Ishikawa (cell line): ENCODE data around the gene HS3ST2.

Experiments
- CEBPB ChIP-seq: IDR thresholded peaks from 2 replicates; pipeline ENCODE4 v1.6.1; 2012
- CREB1 ChIP-seq: IDR thresholded peaks from 2 replicates; pipeline ENCODE4 v1.6.1; 2012; ENCODE audit warnings: low read depth
- EP300 ChIP-seq: IDR thresholded peaks from 2 replicates; pipeline ENCODE4 v1.6.1; 2012; ENCODE audit warnings: borderline replicate concordance
- FOXM1 ChIP-seq: IDR thresholded peaks from 2 replicates; pipeline ENCODE4 v1.6.1; 2012; ENCODE audit warnings: low read depth, borderline replicate concordance
- MAX ChIP-seq: IDR thresholded peaks from 2 replicates; pipeline ENCODE4 v1.6.1; 2012
- RAD21 ChIP-seq: IDR thresholded peaks from 2 replicates; pipeline ENCODE4 v1.6.1; 2012; ENCODE audit warnings: low read depth
- TAF1 ChIP-seq: IDR thresholded peaks from 2 replicates; pipeline ENCODE4 v1.6.1; 2012; ENCODE audit warnings: low read depth, mild to moderate bottlenecking
- TEAD4 ChIP-seq: IDR thresholded peaks from 2 replicates; pipeline ENCODE4 v1.6.1; 2012
- YY1 ChIP-seq: IDR thresholded peaks from 2 replicates; pipeline ENCODE4 v1.6.1; 2012; ENCODE audit warnings: low read depth
- ZBTB7A ChIP-seq: IDR thresholded peaks from 2 replicates; pipeline ENCODE4 v1.6.1; 2012; ENCODE audit warnings: low read depth

GRCh38 chr16:22844416-22844815, 30.5 kb downstream of the HS3ST2 start:
- TF ChIP-seq TAF1 (no peak), CREB1 (no peak), TEAD4 (no peak), RAD21 (no peak), MAX (no peak), EP300 (no peak), CEBPB (no peak), ZBTB7A (no peak), FOXM1 (no peak), YY1 (no peak)
